Kidney epithelial cell (primary cell): ENCODE measurements around the gene GTF2H3. TPM values are rescaled to one million over a fixed set of nuclear protein-coding genes. Genes with fewer than 3 reads are reported as not detected.

ENCODE experiments used
- DNase-seq: peaks from one replicate; pipeline ENCODE4 v3.0.0-alpha.2; 2010; ENCODE audit warnings: low read depth
- H3K27me3 ChIP-seq: 2 replicates; pipeline ENCODE4 v1.6.0; 2011; ENCODE audit warnings: low read length; ENCODE audit not compliant: control insufficient read depth, insufficient read depth
- H3K36me3 ChIP-seq: 2 replicates; pipeline ENCODE4 v1.5.1; 2011; ENCODE audit warnings: low read length; ENCODE audit not compliant: control insufficient read depth, insufficient read depth
- H3K4me3 ChIP-seq: 2 replicates; pipeline ENCODE4 v1.5.1; 2011; ENCODE audit warnings: low read depth, mild to moderate bottlenecking, control low read depth, low read length
- total RNA-seq: library from RNA; depleted of rRNA; stranded (reverse); fragments of >200 nt; gene quantifications from 2 replicates; pipeline ENCODE4 v1.2.3, GENCODE V29; 2015
- TF ChIP-seq, protein P1 (sequence below): IDR thresholded peaks from 2 replicates; pipeline ENCODE4 v1.5.1; 2011; ENCODE audit warnings: mild to moderate bottlenecking, moderate library complexity, low read length, control low read depth, inconsistent platforms; ENCODE audit not compliant: insufficient read depth, poor library complexity, severe bottlenecking

The GTF2H3 gene
- total RNA-seq, 1 donor from 2014 or later: 35.9 TPM

DNA sequence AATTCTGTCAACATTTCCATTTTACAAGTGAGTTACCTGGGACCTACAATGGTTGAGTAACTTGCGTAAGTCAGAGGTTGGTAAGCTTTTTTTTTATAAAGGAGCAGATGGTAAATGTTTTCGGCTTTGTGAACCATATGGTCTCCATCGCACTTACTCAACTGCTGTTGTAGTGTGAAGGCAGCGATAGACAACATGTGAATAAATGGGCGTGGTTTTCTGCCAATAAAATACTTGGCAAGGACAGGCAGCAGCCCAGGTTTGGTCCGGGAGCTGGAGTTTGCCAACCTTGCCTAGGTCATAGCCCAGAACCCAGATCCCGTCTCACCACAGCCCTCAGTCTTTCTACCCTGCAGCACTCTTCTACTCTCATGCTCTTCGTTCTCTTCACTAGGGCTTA lies 25.4 kb upstream of the GTF2H3 start:
- no peaks in the 10 kb centered on the region for H3K27me3 ChIP-seq
- peaks cover 5% of the 10 kb centered on the region for H3K36me3 ChIP-seq
- H3K4me3 ChIP-seq: no peak overlapping the region
- TF ChIP-seq, protein P1, sequence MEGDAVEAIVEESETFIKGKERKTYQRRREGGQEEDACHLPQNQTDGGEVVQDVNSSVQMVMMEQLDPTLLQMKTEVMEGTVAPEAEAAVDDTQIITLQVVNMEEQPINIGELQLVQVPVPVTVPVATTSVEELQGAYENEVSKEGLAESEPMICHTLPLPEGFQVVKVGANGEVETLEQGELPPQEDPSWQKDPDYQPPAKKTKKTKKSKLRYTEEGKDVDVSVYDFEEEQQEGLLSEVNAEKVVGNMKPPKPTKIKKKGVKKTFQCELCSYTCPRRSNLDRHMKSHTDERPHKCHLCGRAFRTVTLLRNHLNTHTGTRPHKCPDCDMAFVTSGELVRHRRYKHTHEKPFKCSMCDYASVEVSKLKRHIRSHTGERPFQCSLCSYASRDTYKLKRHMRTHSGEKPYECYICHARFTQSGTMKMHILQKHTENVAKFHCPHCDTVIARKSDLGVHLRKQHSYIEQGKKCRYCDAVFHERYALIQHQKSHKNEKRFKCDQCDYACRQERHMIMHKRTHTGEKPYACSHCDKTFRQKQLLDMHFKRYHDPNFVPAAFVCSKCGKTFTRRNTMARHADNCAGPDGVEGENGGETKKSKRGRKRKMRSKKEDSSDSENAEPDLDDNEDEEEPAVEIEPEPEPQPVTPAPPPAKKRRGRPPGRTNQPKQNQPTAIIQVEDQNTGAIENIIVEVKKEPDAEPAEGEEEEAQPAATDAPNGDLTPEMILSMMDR: no peak
- DNase-seq: no peak

DNA sequence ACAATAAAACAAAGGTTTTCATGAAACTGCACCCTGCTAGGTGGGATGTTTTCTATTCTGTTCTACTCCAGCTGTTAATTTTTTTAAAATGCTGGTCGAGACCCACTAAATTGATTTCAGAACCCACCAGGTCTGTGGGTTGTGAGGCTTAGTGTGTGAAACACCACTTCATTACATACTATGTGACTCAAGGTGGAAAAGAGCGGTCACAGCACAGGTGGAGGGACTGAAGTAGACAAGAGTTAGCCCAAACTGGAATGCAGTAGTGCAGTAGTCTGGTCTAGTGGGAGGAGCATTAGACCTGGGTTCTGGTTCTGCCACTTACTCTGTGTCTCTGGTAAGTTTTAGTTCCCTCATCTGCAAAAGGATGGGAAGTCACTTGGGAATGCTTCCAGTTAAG lies 19.5 kb upstream of the GTF2H3 start:
- Histone ChIP-seq H3K27me3 (no peaks in the 10 kb centered on the region), H3K4me3 (no peak overlapping the region), H3K36me3 (peaks cover 4% of the 10 kb centered on the region)
- TF ChIP-seq, protein P1: no peak
- DNase-seq: no peak

DNA sequence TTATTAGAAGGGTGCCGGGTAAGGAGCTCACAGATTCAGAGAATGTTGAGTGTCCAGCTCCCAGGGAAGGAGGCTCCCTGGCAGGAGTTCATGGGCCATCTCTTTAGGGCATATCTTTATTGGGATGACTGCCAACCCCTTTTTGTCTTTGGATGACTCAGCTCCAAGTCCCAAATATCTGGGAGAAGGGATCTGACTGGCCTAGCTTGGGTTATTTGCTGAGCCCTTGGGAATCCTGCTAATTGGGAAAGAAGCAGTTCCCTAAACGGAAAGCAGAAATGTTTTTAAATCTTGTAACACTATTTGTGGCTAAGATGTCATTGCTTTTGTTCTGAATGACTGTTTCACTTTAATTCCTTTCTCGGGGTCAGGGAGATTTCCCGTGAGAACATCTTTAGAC lies 19.1 kb upstream of the GTF2H3 start:
- Histone ChIP-seq H3K36me3 (peaks cover 4% of the 10 kb centered on the region), H3K27me3 (no peaks in the 10 kb centered on the region), H3K4me3 (no peak overlapping the region)
- DNase-seq: no peak
- TF ChIP-seq, protein P1: no peak

DNA sequence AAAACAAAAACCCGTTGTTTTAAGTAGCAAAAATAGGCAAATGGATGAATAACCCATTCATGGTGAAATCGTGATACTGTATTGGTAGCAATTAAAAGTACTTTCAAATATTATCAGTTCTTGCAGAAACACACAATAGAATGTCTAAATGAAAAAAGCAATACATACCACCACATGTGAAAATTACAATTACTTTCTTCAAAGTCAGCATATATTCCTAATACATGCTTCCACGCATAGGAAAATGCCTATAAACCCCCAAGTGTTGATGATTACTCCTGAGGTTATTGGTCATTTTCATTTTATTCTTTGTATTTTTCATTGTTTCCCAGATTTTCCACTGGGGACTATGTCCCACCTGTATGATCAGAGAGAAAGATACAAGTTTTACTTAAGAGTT lies 16.5 kb upstream of the GTF2H3 start:
- no peak for DNase-seq
- Histone ChIP-seq H3K27me3 (no peaks in the 10 kb centered on the region), H3K4me3 (no peak overlapping the region), H3K36me3 (peaks cover 1% of the 10 kb centered on the region)
- TF ChIP-seq, protein P1: no peak

DNA sequence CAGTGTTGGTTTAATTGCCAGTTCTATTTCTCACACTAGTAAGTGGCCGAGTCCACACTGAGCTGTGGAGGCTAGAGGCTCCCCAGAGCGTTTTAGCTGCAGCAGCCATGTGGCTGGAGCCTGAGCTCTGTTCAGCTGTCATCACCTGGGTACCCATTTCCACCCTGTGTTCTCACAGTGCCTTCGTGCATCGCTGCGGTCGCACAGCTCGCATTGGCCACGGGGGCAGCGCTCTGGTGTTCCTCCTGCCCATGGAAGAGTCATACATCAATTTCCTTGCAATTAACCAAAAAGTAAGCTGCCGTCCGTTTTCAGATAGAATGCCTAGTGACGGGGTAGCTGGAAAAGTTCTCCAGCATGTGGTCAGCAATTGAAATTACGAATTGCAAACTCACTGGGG lies 16.0 kb upstream of the GTF2H3 start:
- peaks cover 1% of the 10 kb centered on the region for H3K36me3 ChIP-seq
- TF ChIP-seq, protein P1: no peak

DNA sequence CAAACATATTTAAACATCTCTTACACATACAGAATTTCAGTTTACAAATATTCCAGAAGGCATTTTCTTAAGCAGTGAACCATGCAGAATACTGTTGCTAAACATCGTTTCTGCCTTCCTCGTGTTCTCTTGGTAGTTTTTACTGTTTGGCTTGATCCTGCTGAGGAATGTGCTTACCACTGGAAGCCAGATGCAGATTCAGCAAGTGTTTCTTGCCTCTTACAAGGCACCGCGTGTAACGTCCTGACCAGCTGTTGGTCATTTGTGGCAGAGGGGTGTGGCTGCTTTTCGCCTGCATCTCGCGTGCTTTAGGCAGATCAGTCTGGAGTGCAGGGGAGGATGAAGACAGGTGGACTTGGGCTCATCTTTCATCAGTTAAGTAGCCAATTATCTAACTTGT lies 12.5 kb upstream of the GTF2H3 start:
- no peak for DNase-seq
- TF ChIP-seq, protein P1: no peak
- H3K27me3 ChIP-seq: no peaks in the 10 kb centered on the region
- H3K36me3 ChIP-seq: no peaks in the 10 kb centered on the region
- no peak overlapping the region for H3K4me3 ChIP-seq

More for the DNA sequence above, 16.0 kb upstream of the GTF2H3 start:
- no peak for DNase-seq
- Histone ChIP-seq H3K4me3 (no peak overlapping the region), H3K27me3 (no peaks in the 10 kb centered on the region)
